HG03060 (cell line): ENCODE results near the gene CMIP.

Experiments
- ATAC-seq: cut with Tn5 transposase; IDR thresholded peaks from one replicate; pipeline ENCODE4 v1.9.1; 2021; ENCODE audit warnings: low read depth, moderate number of reproducible peaks; ENCODE audit not compliant: unreplicated experiment

CMIP gene

GRCh38 chr16:81642943-81643342 is 198.3 kb downstream of the CMIP start:
- no peak for ATAC-seq

DNA sequence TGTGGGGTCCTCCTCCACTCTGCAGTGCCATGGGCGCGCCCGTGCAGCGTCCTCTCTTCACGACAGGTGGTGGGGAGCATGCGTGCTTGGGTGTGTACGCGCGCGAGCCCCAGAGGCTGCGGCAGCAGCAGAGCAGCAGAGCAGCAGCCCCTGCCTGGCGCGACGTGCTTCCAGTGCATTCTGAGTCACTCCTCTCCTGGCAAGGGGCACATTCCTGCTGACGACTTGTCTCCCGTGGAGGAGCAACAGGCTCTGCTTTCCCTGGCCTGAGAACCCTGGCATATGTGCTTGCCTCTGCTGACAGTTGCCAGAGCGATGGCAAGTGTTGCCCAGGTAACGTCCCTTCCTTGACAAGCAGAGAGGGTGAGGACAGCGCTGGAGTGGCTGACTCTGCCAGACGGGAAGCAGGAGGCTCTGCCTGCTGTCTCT is 200.7 kb downstream of the CMIP start:
- ATAC-seq: no peak

DNA sequence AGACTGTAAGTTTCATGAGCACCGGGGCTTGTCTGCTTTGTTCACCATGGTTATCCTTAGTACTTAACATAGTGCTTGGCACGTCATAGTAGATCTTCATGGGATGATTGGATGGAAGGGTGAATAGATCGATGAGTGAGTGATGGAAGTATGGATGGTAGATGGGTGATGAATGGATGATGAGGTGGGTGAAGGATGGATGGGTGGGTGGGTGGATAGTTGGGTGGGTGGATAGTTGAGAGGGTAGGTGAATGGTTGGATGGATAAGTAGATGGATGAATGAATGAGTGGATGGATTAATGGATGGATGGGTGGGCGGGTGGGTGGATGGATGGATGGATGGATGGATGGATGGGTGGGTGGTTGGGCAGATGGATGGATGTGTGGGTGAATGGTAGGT is 201.3 kb downstream of the CMIP start:
- ATAC-seq: no peak

DNA sequence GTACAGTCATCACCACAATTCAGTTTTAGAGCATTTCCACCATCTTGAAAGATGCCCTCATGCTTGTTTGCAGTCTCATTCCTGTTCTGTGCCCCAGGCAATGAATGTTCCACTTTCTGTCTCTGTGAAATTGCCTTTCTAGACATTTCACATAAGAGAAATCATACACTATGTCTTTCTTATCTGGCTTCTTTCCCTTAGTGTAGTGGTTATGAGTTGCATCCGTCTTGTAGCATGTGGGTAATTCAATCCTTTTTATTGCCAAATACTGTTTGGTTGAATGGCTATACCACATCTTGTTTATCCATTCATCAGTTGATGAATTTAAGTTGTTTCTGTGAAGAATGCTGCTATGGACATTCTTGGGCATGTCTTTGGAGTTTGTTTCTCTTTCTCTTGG is 202.0 kb downstream of the CMIP start:
- ATAC-seq: no peak

DNA sequence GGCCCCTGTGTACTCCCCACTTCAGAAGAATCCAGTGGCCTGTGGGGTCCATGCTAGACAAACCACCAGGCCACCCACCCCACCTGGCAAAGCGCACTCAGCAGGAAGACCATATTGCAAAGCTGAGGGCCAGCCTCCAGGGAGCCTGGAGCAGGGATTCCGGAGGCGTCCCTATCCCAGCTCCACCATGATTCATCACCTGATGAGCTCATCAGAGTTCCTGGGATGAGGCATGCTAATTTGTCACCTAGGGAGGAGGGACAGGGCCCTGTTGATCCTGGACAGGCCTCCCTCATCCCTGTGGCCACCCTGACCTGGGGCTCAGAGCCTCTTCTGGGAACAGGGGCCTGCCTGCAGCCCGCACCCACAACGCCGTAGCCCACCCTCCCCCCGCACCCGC is 202.9 kb downstream of the CMIP start:
- ATAC-seq: no peak

DNA sequence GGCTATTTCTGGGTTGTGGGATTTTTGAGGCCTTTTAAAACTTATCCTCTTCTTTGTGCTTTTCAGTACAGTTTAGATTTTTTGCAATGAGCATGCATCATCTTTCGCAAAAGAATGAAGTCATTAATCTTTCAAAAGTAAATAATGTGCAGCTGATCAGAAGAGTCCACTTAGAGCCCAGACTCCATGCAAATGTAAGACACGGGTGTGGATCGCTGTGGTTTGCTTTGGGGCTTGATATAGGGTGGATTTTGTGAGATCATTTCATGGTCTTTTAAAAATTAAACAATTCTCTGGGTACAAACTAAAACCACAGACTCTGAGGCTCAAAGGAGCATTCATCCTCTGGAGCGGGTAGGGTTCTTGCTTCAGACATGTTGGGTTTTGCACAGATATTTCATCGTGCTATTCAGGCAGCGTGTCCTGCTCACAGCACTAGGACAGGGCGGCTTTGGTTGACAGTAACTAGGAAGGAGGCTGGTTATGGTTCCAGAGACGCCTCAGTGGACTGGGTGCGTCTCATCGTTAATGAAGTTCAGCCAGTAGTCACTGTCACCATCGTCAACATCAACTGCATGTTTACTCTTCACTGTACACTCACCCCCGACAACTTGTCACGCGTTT is 205.1 kb downstream of the CMIP start:
- ATAC-seq: no peak

DNA sequence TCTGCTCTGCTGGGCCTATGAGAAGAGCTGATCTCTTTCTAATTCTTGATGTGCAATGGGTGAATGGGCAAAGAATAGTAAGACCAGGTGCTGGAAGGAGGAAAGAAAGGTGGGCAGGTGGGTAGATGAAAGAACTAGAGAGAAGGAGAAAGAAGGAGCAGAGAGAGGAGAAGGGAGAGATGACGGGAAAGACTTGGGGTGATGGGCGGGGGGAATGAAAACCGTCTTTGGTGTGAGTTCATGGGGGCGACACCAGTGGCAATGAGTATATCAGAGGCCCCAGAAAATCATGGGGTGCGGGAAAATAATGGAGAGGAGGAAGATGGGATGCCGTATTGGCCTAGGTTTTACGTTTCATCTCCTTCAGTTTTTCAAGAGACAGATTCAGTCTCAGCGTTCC is 205.7 kb downstream of the CMIP start:
- no peak for ATAC-seq

DNA sequence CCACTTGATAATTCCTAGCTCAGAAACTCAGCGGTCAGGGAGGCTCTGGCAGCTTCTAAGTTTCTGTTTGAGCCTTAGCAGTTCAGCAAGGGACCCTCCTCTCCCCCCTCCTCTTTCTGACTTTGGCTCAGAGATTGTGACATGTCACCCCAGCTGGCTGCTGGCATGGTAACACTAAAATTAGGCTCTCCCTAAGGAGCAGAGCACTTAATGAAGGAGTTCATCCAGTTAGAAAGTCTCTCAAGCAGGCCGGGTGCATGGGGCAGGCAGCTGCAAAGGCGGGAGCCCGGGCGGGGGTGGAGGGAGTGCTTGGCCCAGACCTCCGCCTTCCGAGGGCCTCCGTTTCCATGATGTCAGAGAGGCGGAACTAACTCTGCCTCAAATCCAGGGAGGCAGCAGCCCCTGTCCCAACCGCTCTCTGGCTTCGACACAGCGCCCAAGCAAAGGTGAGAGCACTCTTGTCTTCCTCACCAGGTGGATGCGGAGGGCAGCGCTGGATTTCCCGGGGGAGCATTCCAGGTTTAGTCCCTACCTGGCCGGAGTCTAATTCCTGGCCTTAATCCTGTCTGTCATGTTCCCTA is 206.5 kb downstream of the CMIP start:
- ATAC-seq: no peak

DNA sequence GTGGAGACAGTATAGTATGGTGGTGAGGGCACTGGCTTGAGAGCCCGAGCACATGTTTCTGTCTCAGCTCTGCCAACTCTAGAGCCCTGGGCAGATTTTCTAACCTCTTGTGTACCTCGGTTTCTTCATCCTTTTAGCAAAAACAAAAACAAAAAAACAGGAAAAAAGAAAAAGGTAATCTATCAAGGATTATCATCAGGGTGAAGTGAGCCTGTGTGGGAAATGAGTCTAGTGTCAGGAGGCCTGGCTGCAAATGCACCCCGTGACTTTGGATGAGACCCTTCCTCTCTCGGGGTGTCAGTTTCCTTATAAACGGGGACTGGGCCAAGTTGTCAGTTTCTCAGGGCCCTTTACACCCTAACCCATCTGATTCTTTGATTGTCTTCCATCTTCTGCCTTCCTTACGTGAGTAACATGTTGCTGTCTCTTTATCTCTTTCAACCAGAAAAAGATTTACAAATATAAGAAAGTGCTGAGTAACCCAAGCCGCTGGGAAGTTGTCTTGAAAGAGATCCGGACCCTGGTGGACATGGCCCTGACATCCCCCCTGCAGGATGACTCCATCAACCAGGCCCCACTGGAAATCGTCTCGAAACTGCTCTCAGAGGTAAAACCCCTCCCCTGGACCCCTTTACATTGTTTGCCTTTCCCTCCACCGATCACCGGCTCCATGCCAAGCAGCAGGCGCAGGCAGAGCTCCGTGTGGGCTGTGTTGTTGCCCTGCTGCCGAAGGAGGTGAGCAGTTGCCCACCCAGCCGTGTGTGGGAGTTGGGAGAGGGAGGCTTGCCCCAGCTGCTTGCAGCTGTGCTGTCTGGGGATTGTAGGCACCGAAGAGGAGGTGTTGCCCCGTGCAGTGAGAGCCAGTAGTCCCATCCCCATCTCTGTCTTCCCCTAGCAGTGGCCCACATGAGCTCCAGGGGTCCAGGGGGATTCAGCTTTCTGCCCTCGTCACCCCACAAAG is 207.4 kb downstream of the CMIP start:
- no peak for ATAC-seq

DNA sequence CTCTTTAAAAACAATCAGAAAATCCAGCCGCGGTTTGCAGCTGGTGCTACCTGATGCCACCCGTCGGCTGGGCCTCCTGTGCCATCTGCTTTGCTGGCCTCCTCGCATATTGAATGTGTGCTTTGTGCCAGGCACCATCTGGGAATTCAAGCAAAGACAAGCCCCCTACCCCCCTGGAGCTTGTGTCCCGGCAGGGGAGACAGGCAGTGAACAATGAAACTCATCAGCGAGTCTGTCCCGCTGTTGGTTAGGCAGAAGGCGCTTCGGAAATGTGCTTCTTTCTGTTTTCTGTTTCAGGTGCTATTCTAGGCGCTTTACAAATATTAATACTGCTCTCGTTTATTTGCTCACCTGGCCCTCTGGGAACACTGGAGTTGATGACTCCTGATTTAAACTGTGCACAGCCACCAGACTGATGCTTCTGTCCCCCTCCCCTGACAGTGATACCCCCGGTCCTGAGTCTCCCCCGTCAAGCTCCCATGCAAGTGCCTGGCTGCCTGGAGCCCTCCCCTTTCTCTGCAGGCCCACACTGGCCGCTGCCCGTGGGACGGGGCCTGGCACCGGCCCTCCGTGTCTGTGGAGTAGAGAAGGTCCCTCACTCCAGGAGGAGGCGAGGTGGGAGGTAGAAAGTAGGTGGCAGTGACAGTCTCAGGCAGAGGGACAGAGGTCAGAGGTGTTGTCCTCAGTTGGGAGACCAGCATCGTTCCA is 208.3 kb downstream of the CMIP start:
- ATAC-seq: no peak

DNA sequence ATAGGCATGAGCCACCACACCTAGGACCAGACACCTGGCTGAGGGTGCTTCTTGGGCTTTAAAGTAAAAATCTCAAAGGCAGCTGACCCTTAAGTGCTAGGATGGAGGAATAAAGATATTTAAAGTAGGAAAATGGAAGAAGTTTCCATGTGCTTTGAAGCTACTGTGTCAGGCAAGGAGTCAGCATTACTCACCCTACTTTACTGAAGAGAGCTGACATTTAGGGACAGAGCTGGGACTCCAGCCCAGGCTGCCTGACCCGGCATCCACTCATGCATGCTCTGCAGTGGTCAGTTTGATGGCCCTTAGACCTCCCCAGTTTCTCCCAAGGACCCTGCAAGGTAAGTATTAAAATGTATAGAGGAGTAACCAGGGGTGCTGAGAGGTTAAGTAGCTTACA is 209.7 kb downstream of the CMIP start:
- ATAC-seq: no peak

GRCh38 chr16:81655469-81656162 is 211.0 kb downstream of the CMIP start:
- ATAC-seq: no peak

GRCh38 chr16:81657224-81657623 is 212.6 kb downstream of the CMIP start:
- peak; percentile 58 for ATAC-seq

DNA sequence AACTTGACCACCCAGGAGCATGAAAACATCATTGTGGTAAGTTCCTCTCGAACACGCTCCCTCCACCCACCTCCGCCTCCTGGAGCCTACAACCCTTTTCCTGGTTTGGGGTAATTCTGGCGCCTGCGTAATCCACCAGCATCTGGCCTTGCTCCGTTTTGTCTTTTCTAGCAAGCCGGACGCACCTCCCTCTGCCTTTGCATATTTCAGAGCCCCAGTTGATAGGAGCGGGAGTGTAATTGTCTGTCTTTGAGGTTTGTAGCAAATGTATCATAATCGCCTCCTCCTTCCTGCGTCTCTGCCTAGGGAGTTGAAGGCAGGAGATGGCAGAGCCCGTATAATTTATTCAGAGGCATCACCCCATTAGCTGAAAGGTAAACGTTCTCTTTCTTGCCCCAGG is 213.2 kb downstream of the CMIP start:
- ATAC-seq: no peak

GRCh38 chr16:81658373-81658772 is 213.8 kb downstream of the CMIP start:
- no peak for ATAC-seq

GRCh38 chr16:81659249-81659648 is 214.6 kb downstream of the CMIP start:
- ATAC-seq: no peak

- no peak for ATAC-seq
These were observed 216.5 kb downstream of the CMIP start for GRCh38 chr16:81661082-81661481.

DNA sequence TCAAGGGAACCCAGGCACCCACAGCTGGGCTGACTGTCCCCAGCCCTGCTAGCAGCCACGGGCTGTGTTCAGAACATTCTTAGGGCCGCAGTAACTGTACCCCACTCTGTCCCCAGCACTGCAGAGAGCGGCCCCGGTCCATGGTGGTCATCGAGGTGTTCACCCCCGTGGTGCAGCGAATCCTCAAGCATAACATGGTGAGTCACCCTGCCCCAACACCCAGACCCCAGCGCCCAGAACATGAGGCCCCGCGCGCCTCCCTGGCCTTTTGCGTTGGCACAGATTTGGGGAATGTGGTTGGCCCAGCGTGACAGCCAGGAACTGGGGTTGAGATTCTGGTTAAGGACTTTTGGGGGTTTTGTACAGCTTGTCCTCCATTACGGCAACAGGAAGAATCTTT is 219.5 kb downstream of the CMIP start:
- no peak for ATAC-seq

DNA sequence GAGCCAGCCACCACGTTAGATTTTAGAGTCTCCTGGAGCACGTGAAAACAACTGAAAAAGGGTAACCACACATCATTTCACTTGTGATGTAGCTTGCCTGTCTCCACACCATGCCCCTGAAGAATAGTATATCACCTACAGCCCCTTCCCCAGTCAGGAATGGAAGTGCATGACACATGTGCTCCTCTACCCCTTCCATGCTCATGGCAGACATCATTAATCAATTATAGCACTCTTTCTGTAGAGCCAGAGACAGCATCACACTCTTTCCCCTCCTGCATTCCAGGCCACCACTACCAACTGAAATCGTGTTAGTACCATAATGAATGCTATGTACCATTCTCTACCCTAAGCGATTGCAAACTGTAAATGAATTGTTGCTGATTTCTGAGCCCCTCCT is 221.0 kb downstream of the CMIP start:
- no peak for ATAC-seq

- ATAC-seq: no peak
These were observed 221.5 kb downstream of the CMIP start for GRCh38 chr16:81666113-81666512.
